HG03280 (cell line): ENCODE data around the gene SNED1.

ENCODE experiments used
- ATAC-seq: cut with Tn5 transposase; IDR thresholded peaks from one replicate; pipeline ENCODE4 v1.9.1; 2021; ENCODE audit warnings: mild to moderate bottlenecking, moderate library complexity; ENCODE audit not compliant: unreplicated experiment

The SNED1 gene

GRCh38 chr2:241066171-241066892, 67.9 kb downstream of the SNED1 start:
- ATAC-seq = no peak

- ATAC-seq = no peak
Measured at GRCh38 chr2:241066893-241067341, 68.5 kb downstream of the SNED1 start.

- ATAC-seq = no peak
Measured at GRCh38 chr2:241067501-241068135, 69.2 kb downstream of the SNED1 start.

- no peak for ATAC-seq
Measured at GRCh38 chr2:241068136-241068941, 69.9 kb downstream of the SNED1 start.

- ATAC-seq = no peak
Measured at GRCh38 chr2:241068942-241069810, 70.8 kb downstream of the SNED1 start.

- no peak for ATAC-seq
Measured at GRCh38 chr2:241069821-241070281, 71.4 kb downstream of the SNED1 start.

GRCh38 chr2:241070361-241070760, 71.9 kb downstream of the SNED1 start:
- no peak for ATAC-seq

- ATAC-seq = no peak
Measured at GRCh38 chr2:241070811-241071676, 72.6 kb downstream of the SNED1 start.

GRCh38 chr2:241071677-241072111, 73.3 kb downstream of the SNED1 start:
- no peak for ATAC-seq

- ATAC-seq = no peak
Measured at GRCh38 chr2:241072151-241072550, 73.7 kb downstream of the SNED1 start.

GRCh38 chr2:241072553-241073165, 74.2 kb downstream of the SNED1 start:
- ATAC-seq = no peak

GRCh38 chr2:241073166-241074064, 75.0 kb downstream of the SNED1 start:
- ATAC-seq = no peak

GRCh38 chr2:241074065-241074818, 75.8 kb downstream of the SNED1 start:
- ATAC-seq = no peak

- no peak for ATAC-seq
Measured at GRCh38 chr2:241074901-241075540, 76.6 kb downstream of the SNED1 start.

- no peak for ATAC-seq
Measured at GRCh38 chr2:241080405-241081189, 82.2 kb downstream of the SNED1 start.

- ATAC-seq = no peak
Measured at GRCh38 chr2:241081190-241081642, 82.8 kb downstream of the SNED1 start.
